HUES6 (cell line): ENCODE results near the gene DEFB115.
"Not testable (repeated sequence)": the region's sequence is repeated elsewhere in the genome, so short reads cannot be mapped to it uniquely, and the experiment has no call there.

Experiments
- H3K27ac ChIP-seq: 2 replicates; pipeline ENCODE4 v1.7.0; 2013; ENCODE audit warnings: low read depth, mild to moderate bottlenecking, low read length, inconsistent platforms
- H3K27me3 ChIP-seq: 2 replicates; pipeline ENCODE4 v1.6.1; 2013; ENCODE audit warnings: low read length; ENCODE audit not compliant: control insufficient read depth, insufficient read depth
- H3K36me3 ChIP-seq: 2 replicates; pipeline ENCODE4 v1.6.1; 2013; ENCODE audit warnings: low read length; ENCODE audit not compliant: control insufficient read depth, insufficient read depth
- H3K4me1 ChIP-seq: 2 replicates; pipeline ENCODE4 v1.6.1; 2013; ENCODE audit warnings: low read length; ENCODE audit not compliant: control insufficient read depth, insufficient read depth
- H3K4me3 ChIP-seq: 2 replicates; pipeline ENCODE4 v1.5.1; 2013; ENCODE audit warnings: low read depth, low read length
- H3K9ac ChIP-seq: one replicate; pipeline ENCODE4 v1.6.1; 2013; ENCODE audit warnings: mild to moderate bottlenecking, low read length
- H3K9me3 ChIP-seq: 2 replicates; pipeline ENCODE4 v1.6.1; 2013; ENCODE audit warnings: low read depth, low read length; ENCODE audit not compliant: control insufficient read depth, insufficient read depth

Gene DEFB115, protein sequence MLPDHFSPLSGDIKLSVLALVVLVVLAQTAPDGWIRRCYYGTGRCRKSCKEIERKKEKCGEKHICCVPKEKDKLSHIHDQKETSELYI

DNA sequence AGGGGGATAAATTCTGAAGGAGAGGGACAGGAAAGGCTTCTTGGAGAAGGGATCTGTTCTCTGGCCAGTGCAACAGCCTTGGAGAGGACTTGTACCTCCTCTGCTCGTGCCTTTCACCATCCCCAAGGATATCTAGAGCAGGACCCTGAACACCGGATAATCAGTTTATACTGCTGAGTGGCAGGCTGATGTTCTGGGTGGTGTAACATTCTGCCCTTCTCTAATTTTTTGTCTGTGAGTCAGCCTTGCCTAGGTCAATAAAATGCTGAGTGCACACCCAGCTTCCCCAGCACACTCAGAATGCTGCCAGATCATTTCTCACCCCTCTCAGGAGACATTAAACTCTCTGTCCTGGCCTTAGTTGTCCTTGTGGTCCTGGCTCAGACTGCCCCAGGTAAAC is at the start of gene DEFB115:
Gene DEFB115, plus strand, starts transcription at position 301 of the 400 bp plus-strand sequence. Its CDS starts 0 bp downstream, at position 301.
- Histone ChIP-seq H3K9me3 (peaks cover 91% of the 10 kb centered on the region), H3K4me1 (no peaks in the 10 kb centered on the region), H3K36me3 (no peaks in the 10 kb centered on the region), H3K4me3 (no peak within 1 kb of the TSS), H3K9ac (no peak within 1 kb of the TSS), H3K27ac (no peak within 1 kb of the TSS), H3K27me3 (no peaks in the 10 kb centered on the region)

- Histone ChIP-seq H3K36me3 (no peaks in the 10 kb centered on the region), H3K9me3 (peaks cover 99% of the 10 kb centered on the region)
Observed at GRCh38 chr20:31236953-31237352, 20.5 kb upstream of the DEFB115 start.

DNA sequence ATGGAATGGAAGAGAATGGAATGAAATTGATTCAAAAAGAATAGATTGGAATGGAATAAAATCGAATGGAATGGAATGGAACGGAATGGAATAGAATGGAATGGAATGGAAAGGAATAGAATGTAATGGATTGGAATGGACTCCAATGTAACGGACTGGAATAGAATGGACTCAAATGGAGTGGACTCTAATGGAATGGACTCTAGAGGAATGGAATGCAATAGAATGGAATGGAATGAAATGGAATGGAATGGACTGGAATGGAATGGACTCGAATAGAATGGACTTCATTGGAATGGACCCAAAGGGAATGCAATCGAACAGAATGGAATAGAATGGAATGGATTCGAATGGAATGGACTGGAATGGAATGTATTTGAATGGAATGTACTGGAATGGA is 19.7 kb upstream of the DEFB115 start:
- no peak overlapping the region for H3K4me3 ChIP-seq
- H3K27ac ChIP-seq = no peak overlapping the region
- H3K9ac ChIP-seq = no peak overlapping the region
- H3K9me3 ChIP-seq = peaks cover 99% of the 10 kb centered on the region
- H3K4me1 ChIP-seq = no peaks in the 10 kb centered on the region
- H3K36me3 ChIP-seq = no peaks in the 10 kb centered on the region
- no peaks in the 10 kb centered on the region for H3K27me3 ChIP-seq

More at GRCh38 chr20:31236953-31237352, 20.5 kb upstream of the DEFB115 start:
- no peak overlapping the region for H3K9ac ChIP-seq
- H3K27ac ChIP-seq = no peak overlapping the region
- H3K4me3 ChIP-seq = no peak overlapping the region
- no peaks in the 10 kb centered on the region for H3K27me3 ChIP-seq
- H3K4me1 ChIP-seq = no peaks in the 10 kb centered on the region

- H3K36me3 ChIP-seq = no peaks in the 10 kb centered on the region
- no peak overlapping the region for H3K4me3 ChIP-seq
- no peaks in the 10 kb centered on the region for H3K27me3 ChIP-seq
- H3K27ac ChIP-seq = no peak overlapping the region
- H3K9ac ChIP-seq = no peak overlapping the region
- no peaks in the 10 kb centered on the region for H3K4me1 ChIP-seq
- H3K9me3 ChIP-seq = peaks cover 99% of the 10 kb centered on the region
Observed at GRCh38 chr20:31239139-31239538, 18.3 kb upstream of the DEFB115 start.

GRCh38 chr20:31256959-31257358 is 505 bp upstream of the DEFB115 start:
- no peak overlapping the region for H3K4me3 ChIP-seq

GRCh38 chr20:31260326-31260932 is 3.0 kb downstream of the DEFB115 start:
- H3K36me3 ChIP-seq = no peaks in the 10 kb centered on the region
- H3K9me3 ChIP-seq = peaks cover 72% of the 10 kb centered on the region
- no peak overlapping the region for H3K4me3 ChIP-seq
- H3K9ac ChIP-seq = no peak overlapping the region
- H3K4me1 ChIP-seq = no peaks in the 10 kb centered on the region
- H3K27ac ChIP-seq = no peak overlapping the region
- no peaks in the 10 kb centered on the region for H3K27me3 ChIP-seq

More at GRCh38 chr20:31256959-31257358, 505 bp upstream of the DEFB115 start:
- Histone ChIP-seq H3K9me3 (peaks cover 94% of the 10 kb centered on the region), H3K4me1 (no peaks in the 10 kb centered on the region), H3K27me3 (no peaks in the 10 kb centered on the region), H3K9ac (no peak overlapping the region), H3K27ac (no peak overlapping the region), H3K36me3 (no peaks in the 10 kb centered on the region)

DNA sequence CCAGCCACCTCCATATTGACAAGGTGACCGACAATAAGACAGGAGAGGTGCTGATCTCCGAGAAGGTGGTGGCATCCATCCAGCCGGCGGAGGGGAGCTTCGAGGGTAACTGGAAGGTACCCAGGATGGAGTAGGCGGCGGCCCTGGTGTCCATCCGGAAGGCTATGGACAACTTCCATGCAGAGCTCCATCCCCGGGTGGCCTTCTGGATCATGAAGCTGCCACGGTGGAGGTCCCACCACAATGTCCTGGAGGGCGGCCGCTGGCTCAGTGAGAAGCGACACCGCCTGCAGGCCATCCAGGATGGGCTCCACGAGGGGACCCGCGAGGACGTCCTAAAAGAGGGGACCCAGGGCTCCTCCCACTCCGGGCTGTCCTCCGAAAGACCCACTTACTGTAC is 17.0 kb downstream of the DEFB115 start:
- no peak overlapping the region for H3K27ac ChIP-seq
- H3K4me3 ChIP-seq = no peak overlapping the region
- H3K9ac ChIP-seq = no peak overlapping the region
- peaks cover 82% of the 10 kb centered on the region for H3K9me3 ChIP-seq
- no peaks in the 10 kb centered on the region for H3K4me1 ChIP-seq
- no peaks in the 10 kb centered on the region for H3K27me3 ChIP-seq
- H3K36me3 ChIP-seq = no peaks in the 10 kb centered on the region

DNA sequence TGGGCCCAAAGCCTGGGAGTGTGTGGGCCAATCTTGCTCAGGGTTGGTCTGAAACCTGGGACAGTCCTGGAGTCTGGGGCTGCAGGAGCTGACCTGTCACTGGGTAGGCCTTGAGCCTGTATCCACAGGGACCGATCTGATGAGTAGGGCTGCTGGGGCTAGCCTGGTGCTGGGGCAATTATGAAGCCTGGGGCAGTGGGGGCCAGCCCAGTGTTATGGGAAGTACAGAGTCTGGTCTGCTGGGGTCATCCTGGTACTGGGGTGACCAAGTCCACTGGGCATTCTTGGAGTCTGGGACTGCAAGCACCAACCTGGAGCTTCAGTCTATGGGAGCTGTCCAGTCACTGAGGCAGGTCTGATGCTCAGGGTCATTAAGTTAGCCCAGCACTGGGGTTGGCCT is 20.7 kb downstream of the DEFB115 start:
- Histone ChIP-seq H3K36me3 (no peaks in the 10 kb centered on the region), H3K9ac (no peak overlapping the region), H3K4me1 (no peaks in the 10 kb centered on the region), H3K27me3 (no peaks in the 10 kb centered on the region), H3K9me3 (peaks cover 82% of the 10 kb centered on the region), H3K27ac (no peak overlapping the region), H3K4me3 (no peak overlapping the region)

DNA sequence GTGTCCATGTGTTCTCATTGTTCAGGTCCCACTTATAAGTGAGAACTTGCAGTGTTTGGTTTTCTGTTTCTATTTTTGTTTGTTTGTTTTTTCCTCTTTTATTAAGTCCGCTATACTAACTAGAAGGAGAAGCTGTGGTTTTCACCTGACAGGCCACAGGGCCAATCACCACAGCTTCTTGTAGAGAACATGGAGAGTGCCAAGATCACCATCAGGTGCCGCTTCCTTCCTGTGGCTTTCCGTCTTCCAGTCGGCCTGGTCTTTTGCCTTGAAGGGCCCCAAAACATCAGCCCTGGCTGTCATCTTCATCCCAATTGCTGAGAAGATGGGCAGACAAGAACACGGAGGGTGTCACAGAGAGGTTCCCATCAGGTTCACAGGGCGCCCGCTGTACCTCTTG is 27.5 kb downstream of the DEFB115 start:
- peaks cover 90% of the 10 kb centered on the region for H3K9me3 ChIP-seq
- not testable (repeated sequence) for H3K27me3 ChIP-seq, H3K4me1 ChIP-seq

GRCh38 chr20:31308535-31309162 is 51.2 kb downstream of the DEFB115 start, which contains the start of gene DEFB116:
DEFB116 (minus strand) TSS chr20:31308585; CDS start chr20:31308585, 0 bp downstream.
- peaks cover 88% of the 10 kb centered on the region for H3K9me3 ChIP-seq
- H3K27ac ChIP-seq = no peak within 1 kb of the TSS
- no peak within 1 kb of the TSS for H3K9ac ChIP-seq
- H3K36me3 ChIP-seq = no peaks in the 10 kb centered on the region
- H3K4me1 ChIP-seq = no peaks in the 10 kb centered on the region
- no peak within 1 kb of the TSS for H3K4me3 ChIP-seq
- no peaks in the 10 kb centered on the region for H3K27me3 ChIP-seq

More for the DNA sequence above, 27.5 kb downstream of the DEFB115 start:
- not testable (repeated sequence) for H3K4me3 ChIP-seq, H3K27ac ChIP-seq, H3K36me3 ChIP-seq, H3K9ac ChIP-seq
